HG03108 (cell line): ENCODE results near the gene KIF4B.
"Not testable (repeated sequence)": the region's sequence is repeated elsewhere in the genome, so short reads cannot be mapped to it uniquely, and the experiment has no call there.

ENCODE experiments used
- ATAC-seq: cut with Tn5 transposase; IDR thresholded peaks from one replicate; pipeline ENCODE4 v1.9.1; 2021; ENCODE audit warnings: moderate library complexity; ENCODE audit not compliant: unreplicated experiment

KIF4B gene

GRCh38 chr5:155002722-155003121 is 10.8 kb upstream of the KIF4B start:
- ATAC-seq = not testable (repeated sequence)

GRCh38 chr5:155004138-155004744 is 9.3 kb upstream of the KIF4B start:
- no peak for ATAC-seq

- ATAC-seq = not testable (repeated sequence)
These were observed 7.3 kb upstream of the KIF4B start for GRCh38 chr5:155006265-155006664.

GRCh38 chr5:155008669-155009068 is 4.9 kb upstream of the KIF4B start:
- ATAC-seq = no peak

GRCh38 chr5:155010881-155011280 is 2.7 kb upstream of the KIF4B start:
- ATAC-seq = no peak

- no peak for ATAC-seq
These were observed 1.7 kb downstream of the KIF4B start for GRCh38 chr5:155015239-155015638.

- ATAC-seq = peak; percentile 87
These were observed 4.1 kb downstream of the KIF4B start for GRCh38 chr5:155017610-155018009.

GRCh38 chr5:155019601-155020226 is 6.2 kb downstream of the KIF4B start:
- no peak for ATAC-seq

GRCh38 chr5:155021842-155022241 is 8.3 kb downstream of the KIF4B start:
- no peak for ATAC-seq

- no peak for ATAC-seq
These were observed 9.8 kb downstream of the KIF4B start for GRCh38 chr5:155023320-155023719.

- ATAC-seq = no peak
These were observed 10.5 kb downstream of the KIF4B start for GRCh38 chr5:155024015-155024414.

- ATAC-seq = no peak
These were observed 12.3 kb downstream of the KIF4B start for GRCh38 chr5:155025895-155026294.

GRCh38 chr5:155027993-155028629 is 14.6 kb downstream of the KIF4B start:
- no peak for ATAC-seq

- no peak for ATAC-seq
These were observed 15.7 kb downstream of the KIF4B start for GRCh38 chr5:155029240-155029639.

GRCh38 chr5:155034145-155034744 is 20.7 kb downstream of the KIF4B start:
- not testable (repeated sequence) for ATAC-seq

GRCh38 chr5:155035087-155035486 is 21.5 kb downstream of the KIF4B start:
- ATAC-seq = not testable (repeated sequence)

GRCh38 chr5:155040984-155041653 is 27.6 kb downstream of the KIF4B start:
- ATAC-seq = no peak

- ATAC-seq = no peak
These were observed 31.0 kb downstream of the KIF4B start for GRCh38 chr5:155044591-155044990.

GRCh38 chr5:155046591-155046990 is 33.0 kb downstream of the KIF4B start:
- no peak for ATAC-seq

GRCh38 chr5:155047818-155048217 is 34.3 kb downstream of the KIF4B start:
- no peak for ATAC-seq
